Measurements from ENCODE around the gene HEATR3. TPM values are rescaled to one million over a fixed set of nuclear protein-coding genes. Genes with fewer than 3 reads are reported as not detected.

The HEATR3 gene
- total and polyA plus RNA-seq, 3 donors from 2014 or later, result 13.5 to 51.2 (median 44.0) TPM

- intact Hi-C loops (cut with DNase I; ENCODE audit: low total_unique reads), result no loop called here
- DNase-seq, result peak; percentile 61
- no peaks in the 10 kb centered on the region for H3K9me3 ChIP-seq
- TF ChIP-seq CTCF (IDR thresholded peaks at IDR 0.05) (no peak), POLR2A (IDR thresholded peaks at IDR 0.05) (no peak)
- no peaks in the 10 kb centered on the region for H3K36me3 ChIP-seq (ENCODE audit: low read depth, missing control alignments)
- H3K4me3 ChIP-seq, result no peak overlapping the region
- H3K27ac ChIP-seq, result peak overlapping the region; percentile 53 to 65
- WGBS, 2 donors, result 40 to 60% methylated on average over 5 of the region's 5 CpGs
- peaks cover 4% of the 10 kb centered on the region for H3K4me1 ChIP-seq
- H3K27me3 ChIP-seq, result no peaks in the 10 kb centered on the region
Observed at GRCh38 chr16:50038756-50039529, 26.8 kb upstream of the HEATR3 start.

- peaks cover 4% of the 10 kb centered on the region for H3K4me1 ChIP-seq
- TF ChIP-seq CTCF (IDR thresholded peaks at IDR 0.05), result no peak
- H3K27me3 ChIP-seq, result no peaks in the 10 kb centered on the region
- intact Hi-C loops (cut with DNase I; ENCODE audit: low total_unique reads), result no loop called here
- H3K36me3 ChIP-seq (ENCODE audit: low read depth, missing control alignments), result no peaks in the 10 kb centered on the region
- no peaks in the 10 kb centered on the region for H3K9me3 ChIP-seq
- DNase-seq, result no peak
- H3K27ac ChIP-seq, result no peak overlapping the region
- WGBS, 2 donors, result 71 to 81% methylated on average over 8 of the region's 8 CpGs
- no peak overlapping the region for H3K4me3 ChIP-seq
Observed at GRCh38 chr16:50040018-50040417, 25.8 kb upstream of the HEATR3 start.

- Histone ChIP-seq H3K27me3 (no peaks in the 10 kb centered on the region), H3K4me1 (peaks cover 4% of the 10 kb centered on the region), H3K4me3 (no peak overlapping the region), H3K27ac (no peak overlapping the region), H3K9me3 (no peaks in the 10 kb centered on the region), H3K36me3 (ENCODE audit: low read depth, missing control alignments) (no peaks in the 10 kb centered on the region)
- intact Hi-C loops (cut with DNase I; ENCODE audit: low total_unique reads), result no loop called here
- 48 to 67% methylated on average over 1 of the region's 1 CpG for WGBS, 2 donors
- TF ChIP-seq POLR2A (IDR thresholded peaks at IDR 0.05), result no peak
- TF ChIP-seq CTCF (IDR thresholded peaks at IDR 0.05), result no peak
- no peak for DNase-seq
Observed at GRCh38 chr16:50040710-50041109, 25.1 kb upstream of the HEATR3 start.

GRCh38 chr16:50043358-50043757 lies 22.4 kb upstream of the HEATR3 start:
- WGBS, 2 donors, result 89 to 95% methylated on average over 5 of the region's 5 CpGs
- no peaks in the 10 kb centered on the region for H3K36me3 ChIP-seq (ENCODE audit: low read depth, missing control alignments)
- TF ChIP-seq POLR2A (IDR thresholded peaks at IDR 0.05), result no peak
- TF ChIP-seq CTCF (IDR thresholded peaks at IDR 0.05), result no peak
- H3K4me3 ChIP-seq, result no peak overlapping the region
- no peaks in the 10 kb centered on the region for H3K27me3 ChIP-seq
- H3K4me1 ChIP-seq, result peaks cover 4% of the 10 kb centered on the region
- H3K9me3 ChIP-seq, result no peaks in the 10 kb centered on the region
- no peak overlapping the region for H3K27ac ChIP-seq
- no peak for DNase-seq
- intact Hi-C loops (cut with DNase I; ENCODE audit: low total_unique reads), result no loop called here

GRCh38 chr16:50045412-50045811 lies 20.4 kb upstream of the HEATR3 start:
- WGBS, 2 donors, result 65 to 73% methylated on average over 4 of the region's 4 CpGs
- H3K27me3 ChIP-seq, result no peaks in the 10 kb centered on the region
- no peak overlapping the region for H3K27ac ChIP-seq
- no peak for TF ChIP-seq POLR2A (IDR thresholded peaks at IDR 0.05)
- no peak for TF ChIP-seq CTCF (IDR thresholded peaks at IDR 0.05)
- H3K9me3 ChIP-seq, result no peaks in the 10 kb centered on the region
- H3K4me1 ChIP-seq, result no peaks in the 10 kb centered on the region
- no peak for DNase-seq
- H3K4me3 ChIP-seq, result no peak overlapping the region
- H3K36me3 ChIP-seq (ENCODE audit: low read depth, missing control alignments), result no peaks in the 10 kb centered on the region
- intact Hi-C loops (cut with DNase I; ENCODE audit: low total_unique reads), result no loop called here
